ENCODE measurements around the gene ARHGAP28. TPM values are rescaled to one million over a fixed set of nuclear protein-coding genes. Genes with fewer than 3 reads are reported as not detected.

The ARHGAP28 gene
- polyA plus RNA-seq, 1 of the 3 experiments (the other 2 are of a cell fraction) = 0.99 TPM

GRCh38 chr18:6929370-6930102 is 200.0 kb downstream of the ARHGAP28 start:
- H3K4me1 ChIP-seq (ENCODE audit: control insufficient read depth in 1 of 2, insufficient read depth in 2 of 2, low read depth in 1 of 2, low read length in 1 of 2) = peaks cover 0 to 7% of the 10 kb centered on the region in 2 experiments; a peak in 1 of 4 replicates
- no peak overlapping the region for H3K9ac ChIP-seq
- no peak overlapping the region for H3K4me2 ChIP-seq
- H3K27me3 ChIP-seq (ENCODE audit: insufficient read depth) = no peaks in the 10 kb centered on the region
- H2AFZ ChIP-seq (ENCODE audit: low read depth) = no peak overlapping the region
- no peaks in the 10 kb centered on the region for H3K79me2 ChIP-seq (ENCODE audit: insufficient read depth)
- TF ChIP-seq REST (IDR thresholded peaks at IDR 0.05; ENCODE audit: low read depth, low read length) (no peak), NFIC (IDR thresholded peaks at IDR 0.05; ENCODE audit: borderline replicate concordance) (no peak), RAD21 (IDR thresholded peaks at IDR 0.05; ENCODE audit: low read length) (no peak), RFX5 (IDR thresholded peaks at IDR 0.05; ENCODE audit: low read length) (no peak), EZH2phosphoT487 (IDR thresholded peaks at IDR 0.05; ENCODE audit: borderline replicate concordance, low read depth) (no peak), MEF2A (IDR thresholded peaks at IDR 0.05; ENCODE audit: borderline replicate concordance, low read depth) (no peak), USF1 (IDR thresholded peaks at IDR 0.05; ENCODE audit: borderline replicate concordance, low read depth) (no peak), GATA2 (CRISPR knock-in tag; IDR thresholded peaks at IDR 0.05) (no peak), TEAD4 (IDR thresholded peaks at IDR 0.05; ENCODE audit: borderline replicate concordance, insufficient read depth) (no peak)
- CTCF ChIA-PET = no interaction called here
- DNase-seq = no peak
- no peak overlapping the region for H3K27ac ChIP-seq (ENCODE audit: low read depth in 2 of 2, low read length in 1 of 2)
- H3K9me3 ChIP-seq = no peaks in the 10 kb centered on the region
- no peaks in the 10 kb centered on the region for H4K20me1 ChIP-seq (ENCODE audit: insufficient read depth)
- no peaks in the 10 kb centered on the region for H3K9me2 ChIP-seq
- H3F3A ChIP-seq (replicated peaks; ENCODE audit: insufficient read depth) = no peaks in the 10 kb centered on the region
- 76% methylated on average over 36 of the region's 45 CpGs for WGBS (ENCODE audit: low lambda C conversion rate)
- POLR2A ChIA-PET = no interaction called here
- H3K36me3 ChIP-seq (replicated peaks in 1 of 2; ENCODE audit: control insufficient read depth in 1 of 2, insufficient read depth in 2 of 2, low read length in 1 of 2) = no peaks in the 10 kb centered on the region
- no peak overlapping the region for H3K4me3 ChIP-seq (ENCODE audit: low read depth in 2 of 2, low read length in 1 of 2)

GRCh38 chr18:6934859-6935258 is 205.3 kb downstream of the ARHGAP28 start:
- ChIA-PET CTCF (no interaction called here), POLR2A (no interaction called here)
- DNase-seq = no peak
- H4K20me1 ChIP-seq (ENCODE audit: insufficient read depth) = no peaks in the 10 kb centered on the region
- H3K27me3 ChIP-seq (ENCODE audit: insufficient read depth) = no peaks in the 10 kb centered on the region
- H3K9me2 ChIP-seq = no peaks in the 10 kb centered on the region
- H3F3A ChIP-seq (replicated peaks; ENCODE audit: insufficient read depth) = no peaks in the 10 kb centered on the region
- H2AFZ ChIP-seq (ENCODE audit: low read depth) = no peak overlapping the region
- no peaks in the 10 kb centered on the region for H3K9me3 ChIP-seq
- no peaks in the 10 kb centered on the region for H3K79me2 ChIP-seq (ENCODE audit: insufficient read depth)
- H3K4me3 ChIP-seq (ENCODE audit: low read depth in 2 of 2, low read length in 1 of 2) = no peak overlapping the region
- no peaks in the 10 kb centered on the region for H3K36me3 ChIP-seq (replicated peaks in 1 of 2; ENCODE audit: control insufficient read depth in 1 of 2, insufficient read depth in 2 of 2, low read length in 1 of 2)
- peaks cover 0 to 2% of the 10 kb centered on the region in 2 experiments; a peak in 1 of 4 replicates for H3K4me1 ChIP-seq (ENCODE audit: control insufficient read depth in 1 of 2, insufficient read depth in 2 of 2, low read depth in 1 of 2, low read length in 1 of 2)
- 47% methylated on average over 1 of the region's 1 CpG for WGBS (ENCODE audit: low lambda C conversion rate)
- no peak overlapping the region for H3K27ac ChIP-seq (ENCODE audit: low read depth in 2 of 2, low read length in 1 of 2)
- no peak overlapping the region for H3K4me2 ChIP-seq
- no peak overlapping the region for H3K9ac ChIP-seq
- TF ChIP-seq CHD2 (IDR thresholded peaks at IDR 0.05; ENCODE audit: low read length, partially characterized antibody) (no peak), SIN3A (IDR thresholded peaks at IDR 0.05; ENCODE audit: borderline replicate concordance, low read depth, low read length) (no peak), GATA2 (CRISPR knock-in tag; IDR thresholded peaks at IDR 0.05) (no peak), RCOR1 (IDR thresholded peaks at IDR 0.05; ENCODE audit: low read length) (no peak), IRF3 (IDR thresholded peaks at IDR 0.05; ENCODE audit: low read depth, low read length) (no peak), REST (IDR thresholded peaks at IDR 0.05; ENCODE audit: low read depth, low read length) (no peak), MXI1 (IDR thresholded peaks at IDR 0.05; ENCODE audit: low read depth, low read length) (no peak), FOXJ3 (CRISPR knock-in tag; IDR thresholded peaks at IDR 0.05) (no peak), EP300 (IDR thresholded peaks at IDR 0.05; ENCODE audit: borderline replicate concordance in 1 of 2, low read depth in 1 of 2, low read length in 1 of 2) (no peak), MAX (IDR thresholded peaks at IDR 0.05; ENCODE audit: low read depth) (no peak)
